ENCODE results near the gene SYT10.
A peak's percentile ranks its signal among the peaks of the same experiment; 100 is the strongest.

SYT10 gene

GRCh38 chr12:33439587-33440011 is at the start of gene SYT10:
Gene SYT10, minus strand, starts transcription at chr12:33439819. Its CDS starts 297 bp downstream, at chr12:33439522.
- H3K4me1 Mint-ChIP-seq: no peaks in the 10 kb centered on the region
- ATAC-seq (replicated peaks; ENCODE audit: extremely low read depth, poor library complexity, severe bottlenecking) (peak; percentile 14), DNase-seq (ENCODE audit: low spot score in 2 of 2) (no peak)
- no peaks in the 10 kb centered on the region for H3K27me3 Mint-ChIP-seq
- no peaks in the 10 kb centered on the region for H3K36me3 Mint-ChIP-seq (ENCODE audit: insufficient read depth)
- no peak within 1 kb of the TSS for H3K4me3 Mint-ChIP-seq
- H3K27ac Mint-ChIP-seq (ENCODE audit: low read depth): peak within 1 kb of the TSS; percentile 74
- H3K9me3 Mint-ChIP-seq: peaks cover 13% of the 10 kb centered on the region

GRCh38 chr12:33488036-33488435 is 48.4 kb upstream of the SYT10 start:
- Mint-ChIP-seq H3K4me1 (no peaks in the 10 kb centered on the region), H3K4me3 (no peak overlapping the region), H3K27me3 (no peaks in the 10 kb centered on the region), H3K27ac (ENCODE audit: low read depth) (no peak overlapping the region), H3K9me3 (peaks cover 22% of the 10 kb centered on the region), H3K36me3 (ENCODE audit: insufficient read depth) (no peaks in the 10 kb centered on the region)
- DNase-seq (ENCODE audit: low spot score in 2 of 2) (no peak), ATAC-seq (replicated peaks; ENCODE audit: extremely low read depth, poor library complexity, severe bottlenecking) (no peak)

- Mint-ChIP-seq H3K9me3 (peaks cover 26% of the 10 kb centered on the region), H3K27ac (ENCODE audit: low read depth) (no peak overlapping the region), H3K4me1 (no peaks in the 10 kb centered on the region), H3K36me3 (ENCODE audit: insufficient read depth) (no peaks in the 10 kb centered on the region), H3K4me3 (no peak overlapping the region), H3K27me3 (no peaks in the 10 kb centered on the region)
- DNase-seq (ENCODE audit: low spot score in 2 of 2) (no peak), ATAC-seq (replicated peaks; ENCODE audit: extremely low read depth, poor library complexity, severe bottlenecking) (no peak)
Observed at GRCh38 chr12:33486058-33486457, 46.4 kb upstream of the SYT10 start.

- no peak for DNase-seq (ENCODE audit: low spot score in 2 of 2)
- Mint-ChIP-seq H3K4me3 (no peak overlapping the region), H3K9me3 (peaks cover 19% of the 10 kb centered on the region), H3K27ac (ENCODE audit: low read depth) (no peak overlapping the region), H3K27me3 (no peaks in the 10 kb centered on the region), H3K36me3 (ENCODE audit: insufficient read depth) (no peaks in the 10 kb centered on the region), H3K4me1 (no peaks in the 10 kb centered on the region)
- ATAC-seq (replicated peaks; ENCODE audit: extremely low read depth, poor library complexity, severe bottlenecking): no peak
Observed at GRCh38 chr12:33484161-33484560, 44.5 kb upstream of the SYT10 start.

- H3K36me3 Mint-ChIP-seq (ENCODE audit: insufficient read depth): no peaks in the 10 kb centered on the region
- peaks cover 19% of the 10 kb centered on the region for H3K9me3 Mint-ChIP-seq
- H3K27ac Mint-ChIP-seq (ENCODE audit: low read depth): no peak overlapping the region
- DNase-seq (ENCODE audit: low spot score in 2 of 2) (no peak), ATAC-seq (replicated peaks; ENCODE audit: extremely low read depth, poor library complexity, severe bottlenecking) (no peak)
- no peak overlapping the region for H3K4me3 Mint-ChIP-seq
- no peaks in the 10 kb centered on the region for H3K4me1 Mint-ChIP-seq
- no peaks in the 10 kb centered on the region for H3K27me3 Mint-ChIP-seq
Observed at GRCh38 chr12:33480366-33480765, 40.7 kb upstream of the SYT10 start.

- DNase-seq (ENCODE audit: low spot score in 2 of 2) (no peak), ATAC-seq (replicated peaks; ENCODE audit: extremely low read depth, poor library complexity, severe bottlenecking) (no peak)
- no peak overlapping the region for H3K27ac Mint-ChIP-seq (ENCODE audit: low read depth)
- H3K27me3 Mint-ChIP-seq: no peaks in the 10 kb centered on the region
- H3K4me1 Mint-ChIP-seq: no peaks in the 10 kb centered on the region
- H3K4me3 Mint-ChIP-seq: no peak overlapping the region
- H3K9me3 Mint-ChIP-seq: peaks cover 8% of the 10 kb centered on the region
- peaks cover 1% of the 10 kb centered on the region for H3K36me3 Mint-ChIP-seq (ENCODE audit: insufficient read depth)
Observed at GRCh38 chr12:33476058-33476457, 36.4 kb upstream of the SYT10 start.

GRCh38 chr12:33472299-33472698 is 32.7 kb upstream of the SYT10 start:
- no peak for DNase-seq (ENCODE audit: low spot score in 2 of 2)
- Mint-ChIP-seq H3K27ac (ENCODE audit: low read depth) (no peak overlapping the region), H3K27me3 (no peaks in the 10 kb centered on the region), H3K36me3 (ENCODE audit: insufficient read depth) (peaks cover 1% of the 10 kb centered on the region), H3K9me3 (peaks cover 8% of the 10 kb centered on the region), H3K4me1 (no peaks in the 10 kb centered on the region), H3K4me3 (no peak overlapping the region)
- no peak for ATAC-seq (replicated peaks; ENCODE audit: extremely low read depth, poor library complexity, severe bottlenecking)

GRCh38 chr12:33455096-33455495 is 15.5 kb upstream of the SYT10 start:
- H3K36me3 Mint-ChIP-seq (ENCODE audit: insufficient read depth): peaks cover 3% of the 10 kb centered on the region
- peaks cover 10% of the 10 kb centered on the region for H3K9me3 Mint-ChIP-seq
- no peaks in the 10 kb centered on the region for H3K27me3 Mint-ChIP-seq
- H3K27ac Mint-ChIP-seq (ENCODE audit: low read depth): no peak overlapping the region
- ATAC-seq (replicated peaks; ENCODE audit: extremely low read depth, poor library complexity, severe bottlenecking): no peak
- no peak for DNase-seq (ENCODE audit: low spot score in 2 of 2)
- H3K4me3 Mint-ChIP-seq: no peak overlapping the region
- no peaks in the 10 kb centered on the region for H3K4me1 Mint-ChIP-seq

- no peak overlapping the region for H3K27ac Mint-ChIP-seq (ENCODE audit: low read depth)
- H3K9me3 Mint-ChIP-seq: peaks cover 10% of the 10 kb centered on the region
- peaks cover 3% of the 10 kb centered on the region for H3K36me3 Mint-ChIP-seq (ENCODE audit: insufficient read depth)
- no peak overlapping the region for H3K4me3 Mint-ChIP-seq
- H3K27me3 Mint-ChIP-seq: no peaks in the 10 kb centered on the region
- DNase-seq (ENCODE audit: low spot score in 2 of 2) (no peak), ATAC-seq (replicated peaks; ENCODE audit: extremely low read depth, poor library complexity, severe bottlenecking) (no peak)
- no peaks in the 10 kb centered on the region for H3K4me1 Mint-ChIP-seq
Observed at GRCh38 chr12:33450480-33450879, 10.9 kb upstream of the SYT10 start.

- no peaks in the 10 kb centered on the region for H3K4me1 Mint-ChIP-seq
- H3K9me3 Mint-ChIP-seq: peaks cover 17% of the 10 kb centered on the region
- ATAC-seq (replicated peaks; ENCODE audit: extremely low read depth, poor library complexity, severe bottlenecking): no peak
- no peaks in the 10 kb centered on the region for H3K36me3 Mint-ChIP-seq (ENCODE audit: insufficient read depth)
- H3K27ac Mint-ChIP-seq (ENCODE audit: low read depth): no peak overlapping the region
- no peak overlapping the region for H3K4me3 Mint-ChIP-seq
- DNase-seq (ENCODE audit: low spot score in 2 of 2): no peak
- H3K27me3 Mint-ChIP-seq: no peaks in the 10 kb centered on the region
Observed at GRCh38 chr12:33440477-33440876, 858 bp upstream of the SYT10 start.

GRCh38 chr12:33438851-33439586 is 600 bp downstream of the SYT10 start:
- no peak overlapping the region for H3K4me3 Mint-ChIP-seq
- DNase-seq (ENCODE audit: low spot score in 2 of 2): no peak
- H3K9me3 Mint-ChIP-seq: peaks cover 9% of the 10 kb centered on the region
- no peak for ATAC-seq (replicated peaks; ENCODE audit: extremely low read depth, poor library complexity, severe bottlenecking)
- no peaks in the 10 kb centered on the region for H3K27me3 Mint-ChIP-seq
- peak overlapping the region; percentile 74 for H3K27ac Mint-ChIP-seq (ENCODE audit: low read depth)
- no peaks in the 10 kb centered on the region for H3K4me1 Mint-ChIP-seq
- no peaks in the 10 kb centered on the region for H3K36me3 Mint-ChIP-seq (ENCODE audit: insufficient read depth)

- H3K27ac Mint-ChIP-seq (ENCODE audit: low read depth): no peak overlapping the region
- H3K36me3 Mint-ChIP-seq (ENCODE audit: insufficient read depth): no peaks in the 10 kb centered on the region
- H3K27me3 Mint-ChIP-seq: no peaks in the 10 kb centered on the region
- DNase-seq (ENCODE audit: low spot score in 2 of 2): no peak
- H3K9me3 Mint-ChIP-seq: peaks cover 4% of the 10 kb centered on the region
- no peak overlapping the region for H3K4me3 Mint-ChIP-seq
- ATAC-seq (replicated peaks; ENCODE audit: extremely low read depth, poor library complexity, severe bottlenecking): no peak
- H3K4me1 Mint-ChIP-seq: no peaks in the 10 kb centered on the region
Observed at GRCh38 chr12:33438025-33438772, 1.4 kb downstream of the SYT10 start.

- no peak overlapping the region for H3K4me3 Mint-ChIP-seq
- no peaks in the 10 kb centered on the region for H3K36me3 Mint-ChIP-seq (ENCODE audit: insufficient read depth)
- no peaks in the 10 kb centered on the region for H3K4me1 Mint-ChIP-seq
- no peak for DNase-seq (ENCODE audit: low spot score in 2 of 2)
- no peak overlapping the region for H3K27ac Mint-ChIP-seq (ENCODE audit: low read depth)
- H3K27me3 Mint-ChIP-seq: no peaks in the 10 kb centered on the region
- no peaks in the 10 kb centered on the region for H3K9me3 Mint-ChIP-seq
- no peak for ATAC-seq (replicated peaks; ENCODE audit: extremely low read depth, poor library complexity, severe bottlenecking)
Observed at GRCh38 chr12:33437598-33437997, 2.0 kb downstream of the SYT10 start.

All from central memory CD8-positive, alpha-beta T cell (primary cell).